ENCODE results near the gene IVNS1ABP. TPM values are rescaled to one million over a fixed set of nuclear protein-coding genes. Genes with fewer than 3 reads are reported as not detected.

Gene IVNS1ABP
- total and polyA plus RNA-seq, 2 of the 13 experiments (the other 11 are each of a cell fraction or from before 2014, with no cell fraction given) = 49.1 to 51.7 TPM

GRCh38 chr1:185317034-185317885 lies at the start of gene IVNS1ABP (continued):
- TF ChIP-seq, protein P1, sequence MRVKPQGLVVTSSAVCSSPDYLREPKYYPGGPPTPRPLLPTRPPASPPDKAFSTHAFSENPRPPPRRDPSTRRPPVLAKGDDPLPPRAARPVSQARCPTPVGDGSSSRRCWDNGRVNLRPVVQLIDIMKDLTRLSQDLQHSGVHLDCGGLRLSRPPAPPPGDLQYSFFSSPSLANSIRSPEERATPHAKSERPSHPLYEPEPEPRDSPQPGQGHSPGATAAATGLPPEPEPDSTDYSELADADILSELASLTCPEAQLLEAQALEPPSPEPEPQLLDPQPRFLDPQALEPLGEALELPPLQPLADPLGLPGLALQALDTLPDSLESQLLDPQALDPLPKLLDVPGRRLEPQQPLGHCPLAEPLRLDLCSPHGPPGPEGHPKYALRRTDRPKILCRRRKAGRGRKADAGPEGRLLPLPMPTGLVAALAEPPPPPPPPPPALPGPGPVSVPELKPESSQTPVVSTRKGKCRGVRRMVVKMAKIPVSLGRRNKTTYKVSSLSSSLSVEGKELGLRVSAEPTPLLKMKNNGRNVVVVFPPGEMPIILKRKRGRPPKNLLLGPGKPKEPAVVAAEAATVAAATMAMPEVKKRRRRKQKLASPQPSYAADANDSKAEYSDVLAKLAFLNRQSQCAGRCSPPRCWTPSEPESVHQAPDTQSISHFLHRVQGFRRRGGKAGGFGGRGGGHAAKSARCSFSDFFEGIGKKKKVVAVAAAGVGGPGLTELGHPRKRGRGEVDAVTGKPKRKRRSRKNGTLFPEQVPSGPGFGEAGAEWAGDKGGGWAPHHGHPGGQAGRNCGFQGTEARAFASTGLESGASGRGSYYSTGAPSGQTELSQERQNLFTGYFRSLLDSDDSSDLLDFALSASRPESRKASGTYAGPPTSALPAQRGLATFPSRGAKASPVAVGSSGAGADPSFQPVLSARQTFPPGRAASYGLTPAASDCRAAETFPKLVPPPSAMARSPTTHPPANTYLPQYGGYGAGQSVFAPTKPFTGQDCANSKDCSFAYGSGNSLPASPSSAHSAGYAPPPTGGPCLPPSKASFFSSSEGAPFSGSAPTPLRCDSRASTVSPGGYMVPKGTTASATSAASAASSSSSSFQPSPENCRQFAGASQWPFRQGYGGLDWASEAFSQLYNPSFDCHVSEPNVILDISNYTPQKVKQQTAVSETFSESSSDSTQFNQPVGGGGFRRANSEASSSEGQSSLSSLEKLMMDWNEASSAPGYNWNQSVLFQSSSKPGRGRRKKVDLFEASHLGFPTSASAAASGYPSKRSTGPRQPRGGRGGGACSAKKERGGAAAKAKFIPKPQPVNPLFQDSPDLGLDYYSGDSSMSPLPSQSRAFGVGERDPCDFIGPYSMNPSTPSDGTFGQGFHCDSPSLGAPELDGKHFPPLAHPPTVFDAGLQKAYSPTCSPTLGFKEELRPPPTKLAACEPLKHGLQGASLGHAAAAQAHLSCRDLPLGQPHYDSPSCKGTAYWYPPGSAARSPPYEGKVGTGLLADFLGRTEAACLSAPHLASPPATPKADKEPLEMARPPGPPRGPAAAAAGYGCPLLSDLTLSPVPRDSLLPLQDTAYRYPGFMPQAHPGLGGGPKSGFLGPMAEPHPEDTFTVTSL (CRISPR knock-in tag; IDR thresholded peaks at IDR 0.05; ENCODE audit: borderline replicate concordance) = no peak
- TF ChIP-seq ZNF567 (CRISPR knock-in tag; IDR thresholded peaks at IDR 0.05; ENCODE audit: borderline replicate concordance) (peak; percentile 92; the same call in 1 of the 2 replicates), XBP1 (CRISPR knock-in tag; IDR thresholded peaks at IDR 0.05) (no peak), ZBTB40 (IDR thresholded peaks at IDR 0.05) (no peak), ZBTB40 (CRISPR knock-in tag; IDR thresholded peaks at IDR 0.05) (peak; percentile 49; the same call in 1 of the 2 replicates), HES4 (CRISPR knock-in tag; IDR thresholded peaks at IDR 0.05; ENCODE audit: borderline replicate concordance) (0 out of 2 replicates have a peak, but pooled peaks have one; percentile 48), ASH2L (IDR thresholded peaks at IDR 0.05; ENCODE audit: insufficient read length, low read depth, low read length) (no peak)
- TF ChIP-seq, protein P2, sequence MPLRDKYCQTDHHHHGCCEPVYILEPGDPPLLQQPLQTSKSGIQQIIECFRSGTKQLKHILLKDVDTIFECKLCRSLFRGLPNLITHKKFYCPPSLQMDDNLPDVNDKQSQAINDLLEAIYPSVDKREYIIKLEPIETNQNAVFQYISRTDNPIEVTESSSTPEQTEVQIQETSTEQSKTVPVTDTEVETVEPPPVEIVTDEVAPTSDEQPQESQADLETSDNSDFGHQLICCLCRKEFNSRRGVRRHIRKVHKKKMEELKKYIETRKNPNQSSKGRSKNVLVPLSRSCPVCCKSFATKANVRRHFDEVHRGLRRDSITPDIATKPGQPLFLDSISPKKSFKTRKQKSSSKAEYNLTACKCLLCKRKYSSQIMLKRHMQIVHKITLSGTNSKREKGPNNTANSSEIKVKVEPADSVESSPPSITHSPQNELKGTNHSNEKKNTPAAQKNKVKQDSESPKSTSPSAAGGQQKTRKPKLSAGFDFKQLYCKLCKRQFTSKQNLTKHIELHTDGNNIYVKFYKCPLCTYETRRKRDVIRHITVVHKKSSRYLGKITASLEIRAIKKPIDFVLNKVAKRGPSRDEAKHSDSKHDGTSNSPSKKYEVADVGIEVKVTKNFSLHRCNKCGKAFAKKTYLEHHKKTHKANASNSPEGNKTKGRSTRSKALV (CRISPR knock-in tag; IDR thresholded peaks at IDR 0.05) = peak; percentile 50; the same call in 1 of the 2 replicates

Measured in HepG2 (cell line).